HepG2 (cell line): Measurements from ENCODE around the gene HNRNPL. TPM values are rescaled to one million over a fixed set of nuclear protein-coding genes. Genes with fewer than 3 reads are reported as not detected.

Source experiments
- ATAC-seq: fragments of 200-7000 bp; cut with Tn5 transposase; 3 replicates; pipeline ENCODE4 v1.9.1; 2020; ENCODE audit warnings: mild to moderate bottlenecking, moderate library complexity
- BruUV-seq: library from RNA; stranded (reverse); fragments of 400-500 nt; replicated peaks from 2 replicates; lab custom pipeline; 2021; lab: Mats Ljungman, UMichigan
- CTCF ChIA-PET: fragments of 300-600 bp; formaldehyde crosslinking; extraction: SDS; loops from one replicate; lab custom pipeline; 2021; ENCODE audit warnings: low total read pairs, inconsistent platforms, low intra/inter-chr PET ratio; lab: Yijun Ruan, JAX
- POLR2A ChIA-PET: fragments of 350-600 bp; sonication (Branson Sonifier 250); formaldehyde crosslinking; loops from one replicate; lab custom pipeline; 2020; ENCODE audit warnings: antibody characterized with exemption, inconsistent platforms; lab: Yijun Ruan, JAX
- DNase-seq: peaks from one replicate; pipeline ENCODE4 v3.0.0-alpha.2; 2015; ENCODE audit warnings: low spot score
- FAIRE-seq: peaks from 3 replicates; lab custom pipeline; 2011; peaks lifted over from hg19 to GRCh38; lab: Jason Lieb, UNC
- H2AFZ ChIP-seq: one replicate; pipeline ENCODE4 v1.6.1; 2011; ENCODE audit warnings: low read length, inconsistent platforms
- H3K27ac ChIP-seq: fragments of 300-600 bp; 3 replicates; pipeline ENCODE4 v1.8.0; 2011; ENCODE audit warnings: mixed run types, mild to moderate bottlenecking, mixed read lengths, low read length, inconsistent platforms; ENCODE audit not compliant: insufficient read depth; ENCODE audit errors: extremely low read length
- H3K27me3 ChIP-seq, 2 experiments: fragments of 200-600 bp in 1 of 2; 2 replicates in 1 of 2; 3 replicates in 1 of 2; pipeline versions ENCODE4 v1.6.0 to v1.8.0; 2011; ENCODE audit warnings: low read length in 2 of 2, mild to moderate bottlenecking in 2 of 2, moderate library complexity in 2 of 2, inconsistent platforms in 1 of 2; ENCODE audit not compliant: insufficient read depth in 2 of 2, control insufficient read depth in 1 of 2
- H3K36me3 ChIP-seq, 2 experiments: fragments of 200-600 bp in 1 of 2; replicated peaks in 1 of 2; 2 replicates in 1 of 2; 3 replicates in 1 of 2; pipeline versions ENCODE4 v1.5.1 to v1.8.0; 2011; ENCODE audit warnings: low read length in 2 of 2, inconsistent platforms in 1 of 2; ENCODE audit not compliant: insufficient read depth in 2 of 2, control insufficient read depth in 1 of 2
- H3K4me1 ChIP-seq: 2 replicates; pipeline ENCODE4 v1.5.1; 2012; ENCODE audit warnings: low read length, inconsistent platforms; ENCODE audit not compliant: insufficient read depth
- H3K4me2 ChIP-seq: 2 replicates; pipeline ENCODE4 v1.6.0; 2011; ENCODE audit warnings: low read depth, low read length, inconsistent platforms
- H3K4me3 ChIP-seq, 3 experiments: fragments of 200-600 bp in 1 of 3; sonication (generic), shearing (Covaris generic) in 1 of 3; replicated peaks in 1 of 3; 2 replicates each; pipeline ENCODE4 v1.5.1; 2011 to 2016; ENCODE audit warnings: low read length in 3 of 3, inconsistent platforms in 2 of 3, low read depth in 2 of 3, mild to moderate bottlenecking in 2 of 3, control low read depth in 1 of 3, mixed read lengths in 1 of 3; ENCODE audit not compliant: insufficient read depth in 1 of 3
- H3K79me2 ChIP-seq: one replicate; pipeline ENCODE4 v1.6.1; 2011; ENCODE audit warnings: low read length, inconsistent platforms; ENCODE audit not compliant: insufficient read depth
- H3K9ac ChIP-seq: 2 replicates; pipeline ENCODE4 v1.6.0; 2011; ENCODE audit warnings: mild to moderate bottlenecking, low read depth, low read length, inconsistent platforms; ENCODE audit not compliant: insufficient read depth
- H3K9me3 ChIP-seq: 2 replicates; pipeline ENCODE4 v1.5.1; 2012; ENCODE audit warnings: mild to moderate bottlenecking, low read length
- H4K20me1 ChIP-seq: 2 replicates; pipeline ENCODE4 v1.6.0; 2011; ENCODE audit warnings: inconsistent platforms, mild to moderate bottlenecking, low read length, moderate library complexity; ENCODE audit not compliant: insufficient read depth
- ATF7-NPFF ChIP-seq: sonication (generic); formaldehyde crosslinking; IDR thresholded peaks from 2 replicates; pipeline ENCODE4 v1.8.1; 2023; ENCODE audit warnings: mild to moderate bottlenecking, low read depth, missing genetic modification reagents, moderate library complexity
- JUND ChIP-seq: sonication (generic); formaldehyde crosslinking; IDR thresholded peaks from 2 replicates; pipeline ENCODE4 v1.8.0; 2022; ENCODE audit warnings: mild to moderate bottlenecking, missing genetic modification reagents
- SIX1 ChIP-seq: sonication (generic); formaldehyde crosslinking; IDR thresholded peaks from 2 replicates; pipeline ENCODE4 v1.4.0; 2020; ENCODE audit warnings: missing genetic modification reagents, borderline replicate concordance
- SP140L ChIP-seq: sonication (generic); formaldehyde crosslinking; IDR thresholded peaks from 2 replicates; pipeline ENCODE4 v1.4.0; 2020; ENCODE audit warnings: missing genetic modification reagents, borderline replicate concordance
- SP2 ChIP-seq: sonication (generic); formaldehyde crosslinking; IDR thresholded peaks from 2 replicates; pipeline ENCODE4 v1.5.1; 2020; ENCODE audit warnings: mild to moderate bottlenecking, missing genetic modification reagents
- ZNF275 ChIP-seq: sonication (generic); formaldehyde crosslinking; IDR thresholded peaks from 2 replicates; pipeline ENCODE4 v1.8.0; 2022; ENCODE audit warnings: missing genetic modification reagents, mild to moderate bottlenecking, inconsistent platforms, borderline replicate concordance
- ZNF441 ChIP-seq: sonication (generic); formaldehyde crosslinking; IDR thresholded peaks from 2 replicates; pipeline ENCODE4 v1.7.0; 2021; ENCODE audit warnings: missing genetic modification reagents, borderline replicate concordance
- WGBS: methylation state at CpG from one replicate; pipeline ENCODE4 v1.1.6; 2017; ENCODE audit warnings: low lambda C conversion rate; 5-methylcytosine and 5-hydroxymethylcytosine counted together
- in situ Hi-C: cut with HindIII; loops from 2 replicates; pipeline ENCODE4 v1.10.0; 2017; ENCODE audit warnings: low pct_unique_long_range_greater_than_20kb; ENCODE audit not compliant: extremely low pct_ligation_motif_present
- intact Hi-C: fragments of 100-400 bp; cut with micrococcal nuclease; formaldehyde crosslinking; loops from one replicate; pipeline ENCODE4 v1.10.0; 2022; ENCODE audit not compliant: unreplicated experiment
- polyA plus RNA-seq, 8 experiments: library from polyadenylated mRNA; depleted of rRNA in 3 of 8; stranded (reverse) in 7 of 8; unstranded in 1 of 8; fragments of >200 nt; fragmentation: Illumina TruSeq in 4 of 8; extraction: Trizol in 4 of 8; gene quantifications; 2 replicates each; pipeline versions ENCODE4 v1.2.1 to v1.2.3, GENCODE V29; 2011 to 2016; ENCODE audit warnings: low read depth in 4 of 8, missing spikeins in 1 of 8, mixed read lengths in 1 of 8; ENCODE audit not compliant: insufficient read depth in 1 of 8
- total RNA-seq, 5 experiments: library from RNA; depleted of rRNA; stranded (reverse); fragments of >200 nt; fragmentation: Illumina TruSeq; extraction: Trizol; gene quantifications; 2 replicates each; pipeline ENCODE4 v1.2.3, GENCODE V29; 2016; ENCODE audit warnings: low read depth in 1 of 5

HNRNPL gene
- total and polyA plus RNA-seq, 2 of the 13 experiments (the other 11 are each of a cell fraction or from before 2014, with no cell fraction given) = 156 to 278 TPM

GRCh38 chr19:38801359-38802095, 48.3 kb downstream of the HNRNPL start (continued):
- TF ChIP-seq ZNF275 (CRISPR knock-in tag) (no peak), SP140L (CRISPR knock-in tag) (no peak)

GRCh38 chr19:38800577-38801347, 49.0 kb downstream of the HNRNPL start:
- in situ Hi-C loops (no loop called here), intact Hi-C loops (no loop called here)
- peaks cover 11% of the 10 kb centered on the region; the same call in 1 of the 2 replicates for H3K4me1 ChIP-seq
- no peaks in the 10 kb centered on the region for H4K20me1 ChIP-seq
- FAIRE-seq = no peak
- no peak for DNase-seq
- BruUV-seq = no TSS peak
- H3K79me2 ChIP-seq = no peaks in the 10 kb centered on the region
- H3K9ac ChIP-seq = no peak overlapping the region
- no peak for TF ChIP-seq SIX1 (CRISPR knock-in tag)
- TF ChIP-seq SP2 (CRISPR knock-in tag) = no peak
- no peak for TF ChIP-seq ATF7-NPFF
- TF ChIP-seq ZNF441 (CRISPR knock-in tag) = no peak
- no peak for TF ChIP-seq JUND (CRISPR knock-in tag)
- TF ChIP-seq SP140L (CRISPR knock-in tag) = no peak
- H3K36me3 ChIP-seq = no peaks in the 10 kb centered on the region
- H3K27ac ChIP-seq = no peak overlapping the region
- H3K4me3 ChIP-seq = no peak overlapping the region
- H3K27me3 ChIP-seq = no peaks in the 10 kb centered on the region
- ATAC-seq = no peak
- POLR2A ChIA-PET = interaction anchor here (1.8 to 2.2 kb wide), 2 partner anchors 19 to 31 kb away, joined by 4 to 10 read pairs; partner anchors contain the start of gene ECH1
- H3K9me3 ChIP-seq = no peaks in the 10 kb centered on the region
- WGBS = 72% methylated on average over 5 of the region's 5 CpGs
- no peak overlapping the region for H2AFZ ChIP-seq
- CTCF ChIA-PET = no interaction called here
- no peak overlapping the region for H3K4me2 ChIP-seq
